Upper lobe of left lung (tissue), 6 donors: ENCODE results near the gene PPP1R13B. TPM values are rescaled to one million over a fixed set of nuclear protein-coding genes. Genes with fewer than 3 reads are reported as not detected.

Source experiments
- ATAC-seq, 2 donors: fragments of 200-7000 bp; cut with Tn5 transposase; one replicate each; pipeline ENCODE4 v1.9.1; 2022; ENCODE audit warnings: mild to moderate bottlenecking in 2 of 2, moderate library complexity in 2 of 2; ENCODE audit not compliant: low FRiP score in 2 of 2
- DNase-seq, 2 donors: peaks; one replicate each; pipeline ENCODE4 v3.0.0-alpha.2; 2019 to 2020
- H3K27ac ChIP-seq, 4 donors: fragments of 200-600 bp; sonication (generic); one replicate each; pipeline ENCODE4 v1.5.1; 2016 to 2019
- H3K27me3 ChIP-seq, 4 donors: fragments of 200-600 bp; sonication (generic); one replicate each; pipeline ENCODE4 v1.5.1; 2017 to 2019
- H3K36me3 ChIP-seq, 4 donors: fragments of 200-600 bp; sonication (generic); one replicate each; pipeline ENCODE4 v1.5.1; 2016 to 2019
- H3K4me1 ChIP-seq, 4 donors: fragments of 200-600 bp; sonication (generic); one replicate each; pipeline ENCODE4 v1.5.1; 2018 to 2019
- H3K4me3 ChIP-seq, 4 donors: fragments of 200-600 bp; sonication (generic); one replicate each; pipeline ENCODE4 v1.5.1; 2017 to 2019; ENCODE audit warnings: mild to moderate bottlenecking in 2 of 4, moderate library complexity in 1 of 4
- H3K9me3 ChIP-seq, 4 donors: fragments of 200-600 bp; sonication (generic); one replicate each; pipeline ENCODE4 v1.5.1; 2018 to 2019
- EP300 ChIP-seq, 4 donors: sonication (generic); formaldehyde crosslinking; IDR thresholded peaks; one replicate each; pipeline ENCODE4 v1.5.1; 2017; ENCODE audit warnings: antibody characterized with exemption in 4 of 4, control low read depth in 2 of 4
- POLR2A ChIP-seq, 4 donors: fragments of 450-650 bp; IDR thresholded peaks; one replicate each; pipeline ENCODE4 v1.5.1; 2016 to 2017; ENCODE audit warnings: antibody characterized with exemption in 4 of 4, mild to moderate bottlenecking in 2 of 4
- POLR2AphosphoS5 ChIP-seq, 2 donors: sonication (generic); formaldehyde crosslinking; IDR thresholded peaks; one replicate each; pipeline ENCODE4 v1.5.1; 2017; ENCODE audit warnings: antibody characterized with exemption in 2 of 2
- WGBS, 2 donors: methylation state at CpG; one replicate each; pipeline ENCODE4 v1.1.5; 2017 to 2018; 5-methylcytosine and 5-hydroxymethylcytosine counted together
- total RNA-seq, 6 donors: library from RNA; depleted of rRNA in 4 of 6; stranded (reverse); fragments of >200 nt in 4 of 6; gene quantifications; one replicate each; pipeline versions ENCODE4 v1.1.0 to v1.2.1, GENCODE V29; 2016 to 2021
- TF ChIP-seq, protein P1 (sequence below), 6 experiments: fragments of 450-650 bp in 4 of 6; fragments of 200-600 bp in 2 of 6; sonication (generic) in 2 of 6; IDR thresholded peaks; one replicate each; pipeline ENCODE4 v1.5.1; 2016 to 2019; ENCODE audit warnings: antibody characterized with exemption in 6 of 6
- donor health status: DM: no; HTN: no; CAD: no; lungs with moderate emphysema.
- donor health status: DM: no; HTN: yes; CAD: no; lungs with severe emphysema.

PPP1R13B gene
- total RNA-seq, 6 donors from 2014 or later: 37.0 to 117 (median 71.1) TPM

DNA sequence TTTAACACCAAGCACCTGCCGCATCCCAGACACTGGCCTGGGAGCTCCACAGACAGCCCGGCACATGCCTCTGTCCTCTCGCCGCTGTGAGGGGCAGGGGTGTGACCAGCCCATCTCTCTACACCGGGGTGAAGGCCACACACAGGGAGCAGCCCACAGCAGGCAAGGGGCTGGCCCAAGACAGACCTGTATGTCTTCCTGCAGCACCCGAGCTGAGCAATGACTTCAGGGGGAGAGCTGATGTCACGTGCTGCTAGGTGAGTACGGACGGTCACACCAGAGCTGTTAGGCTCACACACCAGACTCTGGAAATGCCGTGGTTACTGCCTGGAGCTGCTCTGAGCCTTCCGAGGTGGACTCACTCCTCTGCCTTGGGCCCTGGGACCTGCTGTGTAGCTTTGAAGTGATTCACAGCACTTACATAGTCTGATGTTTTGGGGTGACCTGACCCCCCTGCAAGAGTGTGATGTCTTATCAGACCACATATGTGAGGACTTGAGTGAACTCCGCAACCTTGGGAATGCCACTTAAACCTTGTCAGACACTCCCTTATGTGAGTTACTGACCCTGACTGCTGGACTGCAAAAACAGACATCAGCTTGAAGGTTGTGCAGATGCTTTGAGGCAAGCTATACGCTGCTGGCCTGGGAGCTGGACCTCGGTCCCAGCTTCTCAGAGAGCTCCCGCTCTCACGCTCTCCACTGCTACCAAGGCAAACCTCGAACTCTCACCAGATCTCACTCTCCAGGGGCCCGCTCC lies 133.9 kb downstream of the PPP1R13B start:
- no peak for TF ChIP-seq EP300 (IDR thresholded peaks at IDR 0.05)
- no peak for TF ChIP-seq POLR2A (IDR thresholded peaks at IDR 0.05)
- TF ChIP-seq, protein P1, sequence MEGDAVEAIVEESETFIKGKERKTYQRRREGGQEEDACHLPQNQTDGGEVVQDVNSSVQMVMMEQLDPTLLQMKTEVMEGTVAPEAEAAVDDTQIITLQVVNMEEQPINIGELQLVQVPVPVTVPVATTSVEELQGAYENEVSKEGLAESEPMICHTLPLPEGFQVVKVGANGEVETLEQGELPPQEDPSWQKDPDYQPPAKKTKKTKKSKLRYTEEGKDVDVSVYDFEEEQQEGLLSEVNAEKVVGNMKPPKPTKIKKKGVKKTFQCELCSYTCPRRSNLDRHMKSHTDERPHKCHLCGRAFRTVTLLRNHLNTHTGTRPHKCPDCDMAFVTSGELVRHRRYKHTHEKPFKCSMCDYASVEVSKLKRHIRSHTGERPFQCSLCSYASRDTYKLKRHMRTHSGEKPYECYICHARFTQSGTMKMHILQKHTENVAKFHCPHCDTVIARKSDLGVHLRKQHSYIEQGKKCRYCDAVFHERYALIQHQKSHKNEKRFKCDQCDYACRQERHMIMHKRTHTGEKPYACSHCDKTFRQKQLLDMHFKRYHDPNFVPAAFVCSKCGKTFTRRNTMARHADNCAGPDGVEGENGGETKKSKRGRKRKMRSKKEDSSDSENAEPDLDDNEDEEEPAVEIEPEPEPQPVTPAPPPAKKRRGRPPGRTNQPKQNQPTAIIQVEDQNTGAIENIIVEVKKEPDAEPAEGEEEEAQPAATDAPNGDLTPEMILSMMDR (IDR thresholded peaks at IDR 0.05): no peak
- TF ChIP-seq POLR2AphosphoS5 (IDR thresholded peaks at IDR 0.05): no peak
- no peak overlapping the region for H3K4me3 ChIP-seq
- peak overlapping the region in 3 of 4 donors; percentile 57 to 81 (median 59) for H3K27ac ChIP-seq
- WGBS, 2 donors: 92 to 93% methylated on average over 17 to 18 of the region's 18 CpGs
- peaks cover 41 to 66% (median 51%) of the 10 kb centered on the region in 4 donors for H3K4me1 ChIP-seq
- H3K36me3 ChIP-seq: peaks cover 0 to 7% (median 2%) of the 10 kb centered on the region in 4 donors
- no peak for ATAC-seq
- H3K27me3 ChIP-seq: no peaks in the 10 kb centered on the region
- DNase-seq: no peak
- H3K9me3 ChIP-seq: no peaks in the 10 kb centered on the region

DNA sequence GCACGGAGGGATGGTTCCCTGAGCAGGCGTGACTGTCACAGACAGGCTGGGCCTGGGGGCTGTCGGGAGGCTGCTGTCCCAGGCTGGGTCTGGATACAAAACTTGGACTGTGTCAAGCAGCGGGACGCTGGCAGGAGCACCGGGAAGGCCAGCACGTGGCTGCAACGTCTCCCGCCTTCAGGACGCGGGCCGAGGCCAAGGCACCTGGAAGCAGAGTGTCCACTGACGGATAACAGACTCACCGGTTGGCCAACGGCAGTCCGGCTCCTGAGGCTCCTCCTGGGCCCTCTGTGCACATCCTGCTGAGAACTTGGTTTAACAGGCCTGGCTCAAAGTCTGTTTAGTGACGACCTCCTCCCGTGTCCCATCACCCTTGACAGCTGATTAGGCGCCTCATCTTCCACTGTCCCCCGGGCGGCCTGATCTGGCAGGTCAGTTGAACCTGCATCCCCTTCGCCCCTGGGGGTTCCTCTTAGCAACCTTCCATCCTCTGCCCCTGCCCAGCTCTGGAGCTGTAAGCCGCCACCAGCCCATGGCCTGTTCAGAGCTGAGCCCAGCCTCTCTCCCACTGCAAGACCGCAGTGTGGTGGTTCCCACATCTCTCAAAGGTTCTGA lies 134.6 kb downstream of the PPP1R13B start:
- H3K9me3 ChIP-seq: no peaks in the 10 kb centered on the region
- no peak overlapping the region for H3K4me3 ChIP-seq
- peak in 1 of 2 donors; percentile 84 for DNase-seq
- H3K27me3 ChIP-seq: no peaks in the 10 kb centered on the region
- peak overlapping the region; percentile 54 to 81 (median 58) for H3K27ac ChIP-seq
- TF ChIP-seq, protein P1 (IDR thresholded peaks at IDR 0.05): no peak
- TF ChIP-seq POLR2AphosphoS5 (IDR thresholded peaks at IDR 0.05) (no peak), POLR2A (IDR thresholded peaks at IDR 0.05) (no peak), EP300 (IDR thresholded peaks at IDR 0.05) (no peak)
- ATAC-seq: no peak
- WGBS, 2 donors: 79 to 90% methylated on average over 10 to 23 of the region's 24 CpGs
- H3K4me1 ChIP-seq: peaks cover 37 to 58% (median 48%) of the 10 kb centered on the region in 4 donors
- peaks cover 0 to 11% (median 6%) of the 10 kb centered on the region in 4 donors for H3K36me3 ChIP-seq

DNA sequence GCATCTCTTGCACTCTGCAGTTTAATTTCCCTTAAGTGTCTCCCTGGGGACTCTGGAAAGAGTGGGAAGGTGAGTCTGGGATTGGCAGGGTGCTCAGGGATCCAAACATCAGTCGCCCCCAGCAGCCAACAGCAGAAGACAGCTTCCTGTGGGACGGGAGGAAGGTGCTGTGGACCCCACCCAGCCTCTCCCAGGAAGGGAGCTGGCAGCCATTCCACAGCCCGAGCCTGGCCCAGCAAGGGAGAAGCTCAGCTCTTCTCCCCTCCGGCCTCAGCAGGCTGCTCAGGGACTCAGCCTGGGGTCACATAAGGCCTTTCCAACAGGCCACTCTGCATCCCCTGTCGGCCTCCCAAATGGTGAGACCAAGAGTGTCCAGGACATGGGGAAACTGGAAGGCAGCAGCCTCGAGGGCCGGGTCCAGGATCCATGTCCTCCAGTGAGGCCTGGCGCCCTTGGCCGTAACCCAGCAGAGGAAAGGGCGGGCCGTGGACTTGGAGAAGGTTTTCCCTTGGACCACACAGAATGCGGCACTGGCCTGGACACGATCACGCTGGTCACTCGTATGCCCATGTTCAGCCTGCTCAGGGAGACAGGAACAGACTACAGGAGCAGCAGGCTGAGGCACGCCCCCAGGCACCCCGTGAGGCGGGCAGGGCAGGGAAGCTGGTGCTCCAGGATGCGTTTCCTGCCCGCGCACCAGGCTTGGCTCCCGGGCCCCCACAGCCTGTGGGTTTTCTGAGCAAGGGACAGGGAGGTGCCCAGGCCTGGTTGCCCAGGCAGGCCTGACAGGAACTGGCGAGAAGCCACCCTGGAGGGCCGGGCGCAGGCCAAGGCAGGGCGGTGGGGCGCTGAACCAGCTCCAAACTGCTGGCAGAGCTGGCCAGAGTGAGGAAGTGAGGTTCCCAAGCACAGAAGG lies 135.6 kb downstream of the PPP1R13B start:
- H3K4me3 ChIP-seq: no peak overlapping the region

DNA sequence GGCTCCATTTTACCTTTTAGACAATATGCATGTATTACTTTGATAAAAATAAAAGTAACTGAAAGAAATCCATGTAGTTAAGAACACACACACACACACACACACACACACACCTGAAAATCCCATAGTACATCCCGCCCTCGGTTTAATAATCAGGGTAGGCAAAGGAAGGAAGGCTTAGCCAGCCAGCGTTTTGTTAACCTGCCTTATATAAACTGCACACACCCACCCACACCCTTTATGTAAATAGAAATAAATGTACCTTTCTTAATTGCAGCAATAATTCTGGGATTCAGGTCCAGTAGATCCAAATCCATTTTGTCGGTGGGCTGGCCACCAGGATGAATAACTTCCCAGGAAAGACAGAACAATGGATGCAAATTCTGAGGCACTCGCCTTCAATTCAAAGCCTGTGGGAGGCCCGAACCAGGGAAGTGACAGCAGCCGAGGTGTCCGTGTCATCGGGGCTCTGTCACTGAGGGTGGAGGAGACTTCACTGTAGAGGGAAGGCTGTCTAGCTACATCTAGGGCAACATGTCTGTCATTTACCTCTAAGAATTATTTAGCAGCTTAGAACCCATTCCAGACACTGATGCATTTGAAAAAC lies 136.5 kb downstream of the PPP1R13B start:
- Histone ChIP-seq H3K4me3 (no peak overlapping the region), H3K9me3 (no peaks in the 10 kb centered on the region), H3K4me1 (peaks cover 31 to 50% (median 40%) of the 10 kb centered on the region in 4 donors), H3K27ac (peak overlapping the region in 3 of 4 donors; percentile 57 to 81 (median 59)), H3K27me3 (no peaks in the 10 kb centered on the region), H3K36me3 (peaks cover 0 to 28% (median 12%) of the 10 kb centered on the region in 4 donors)
- TF ChIP-seq, protein P1 (IDR thresholded peaks at IDR 0.05): no peak
- TF ChIP-seq POLR2A (IDR thresholded peaks at IDR 0.05): no peak
- no peak for DNase-seq
- 39 to 50% methylated on average over 6 to 9 of the region's 9 CpGs for WGBS, 2 donors
- ATAC-seq: no peak

More for the DNA sequence above, 135.6 kb downstream of the PPP1R13B start:
- WGBS, 2 donors: 45 to 63% methylated on average over 8 to 25 of the region's 27 CpGs
- TF ChIP-seq POLR2AphosphoS5 (IDR thresholded peaks at IDR 0.05) (peak in 1 of 2 donors; percentile 13), POLR2A (IDR thresholded peaks at IDR 0.05) (no peak), EP300 (IDR thresholded peaks at IDR 0.05) (no peak)
- TF ChIP-seq, protein P1 (IDR thresholded peaks at IDR 0.05): no peak
- peaks cover 0 to 20% (median 10%) of the 10 kb centered on the region in 4 donors for H3K36me3 ChIP-seq
- ATAC-seq (peak in 1 of 2 donors; percentile 5), DNase-seq (peak; percentile 62 to 87)
- no peaks in the 10 kb centered on the region for H3K27me3 ChIP-seq
- peak overlapping the region; percentile 54 to 81 (median 58) for H3K27ac ChIP-seq
- H3K9me3 ChIP-seq: no peaks in the 10 kb centered on the region
- H3K4me1 ChIP-seq: peaks cover 34 to 49% (median 39%) of the 10 kb centered on the region in 4 donors
